GM04503 (cell line): ENCODE data around the gene TBC1D5.
"Not testable (repeated sequence)": the region's sequence is repeated elsewhere in the genome, so short reads cannot be mapped to it uniquely, and the experiment has no call there.

Experiments used
- DNase-seq: peaks from one replicate; pipeline ENCODE4 v3.0.0-alpha.2; 2012; ENCODE audit warnings: low read depth

Gene TBC1D5

GRCh38 chr3:17542591-17542990 lies 199.8 kb downstream of the TBC1D5 start:
- DNase-seq = no peak

- DNase-seq = no peak
Observed at GRCh38 chr3:17539436-17539835, 203.0 kb downstream of the TBC1D5 start.

- no peak for DNase-seq
Observed at GRCh38 chr3:17535274-17535673, 207.2 kb downstream of the TBC1D5 start.

- DNase-seq = not testable (repeated sequence)
Observed at GRCh38 chr3:17532446-17532845, 210.0 kb downstream of the TBC1D5 start.

- DNase-seq = no peak
Observed at GRCh38 chr3:17529677-17530076, 212.8 kb downstream of the TBC1D5 start.

- no peak for DNase-seq
Observed at GRCh38 chr3:17518189-17519059, 224.0 kb downstream of the TBC1D5 start.

- no peak for DNase-seq
Observed at GRCh38 chr3:17515445-17516234, 226.8 kb downstream of the TBC1D5 start.

GRCh38 chr3:17514597-17514996 lies 227.8 kb downstream of the TBC1D5 start:
- DNase-seq = no peak

- DNase-seq = no peak
Observed at GRCh38 chr3:17510265-17510664, 232.2 kb downstream of the TBC1D5 start.

GRCh38 chr3:17508180-17508752 lies 234.2 kb downstream of the TBC1D5 start:
- DNase-seq = no peak

GRCh38 chr3:17507480-17507879 lies 235.0 kb downstream of the TBC1D5 start:
- DNase-seq = no peak

GRCh38 chr3:17505856-17506255 lies 236.6 kb downstream of the TBC1D5 start:
- DNase-seq = no peak

- no peak for DNase-seq
Observed at GRCh38 chr3:17501745-17502144, 240.7 kb downstream of the TBC1D5 start.

GRCh38 chr3:17500618-17501017 lies 241.8 kb downstream of the TBC1D5 start:
- no peak for DNase-seq

- no peak for DNase-seq
Observed at GRCh38 chr3:17494117-17494809, 248.2 kb downstream of the TBC1D5 start.

GRCh38 chr3:17491601-17492000 lies 250.8 kb downstream of the TBC1D5 start:
- DNase-seq = no peak

- DNase-seq = not testable (repeated sequence)
Observed at GRCh38 chr3:17491190-17491589, 251.2 kb downstream of the TBC1D5 start.

- no peak for DNase-seq
Observed at GRCh38 chr3:17489139-17489538, 253.3 kb downstream of the TBC1D5 start.

- DNase-seq = no peak
Observed at GRCh38 chr3:17481116-17481515, 261.3 kb downstream of the TBC1D5 start.

GRCh38 chr3:17479681-17480405 lies 262.6 kb downstream of the TBC1D5 start:
- no peak for DNase-seq

GRCh38 chr3:17478673-17479072 lies 263.8 kb downstream of the TBC1D5 start:
- DNase-seq = peak; percentile 27
